H9 (cell line): ENCODE data around the gene ALG12. TPM values are rescaled to one million over a fixed set of nuclear protein-coding genes. Genes with fewer than 3 reads are reported as not detected.
A peak's percentile ranks its signal among the peaks of the same experiment; 100 is the strongest.

Experiments used
- DNase-seq: peaks from one replicate; pipeline ENCODE4 v3.0.0-alpha.2; 2017
- H2AFZ ChIP-seq: one replicate; pipeline ENCODE4 v1.6.1; 2013; ENCODE audit warnings: mild to moderate bottlenecking, low read length, control low read depth, moderate library complexity
- H2AK5ac ChIP-seq: 2 replicates; pipeline ENCODE4 v1.6.1; 2013; ENCODE audit warnings: low read length, control low read depth, mixed read lengths; ENCODE audit not compliant: insufficient read length
- H2BK120ac ChIP-seq: one replicate; pipeline ENCODE4 v1.6.1; 2013; ENCODE audit warnings: low read depth, mild to moderate bottlenecking, low read length, control low read depth, inconsistent platforms; ENCODE audit not compliant: poor library complexity, severe bottlenecking
- H2BK12ac ChIP-seq: 2 replicates; pipeline ENCODE4 v1.6.1; 2013; ENCODE audit warnings: low read length, control low read depth, mixed read lengths, low read depth; ENCODE audit not compliant: insufficient read length
- H2BK15ac ChIP-seq: 2 replicates; pipeline ENCODE4 v1.6.1; 2013; ENCODE audit warnings: low read depth, low read length, control low read depth
- H2BK20ac ChIP-seq: one replicate; pipeline ENCODE4 v1.6.1; 2013; ENCODE audit warnings: low read depth, mild to moderate bottlenecking, low read length, control low read depth, inconsistent platforms; ENCODE audit not compliant: poor library complexity, severe bottlenecking
- H2BK5ac ChIP-seq: 2 replicates; pipeline ENCODE4 v1.6.1; 2013; ENCODE audit warnings: low read length, control low read depth, mixed read lengths; ENCODE audit not compliant: insufficient read length
- H3K14ac ChIP-seq: 2 replicates; pipeline ENCODE4 v1.6.1; 2013; ENCODE audit warnings: low read length, control low read depth; ENCODE audit not compliant: insufficient read depth
- H3K18ac ChIP-seq: 2 replicates; pipeline ENCODE4 v1.6.1; 2013; ENCODE audit warnings: low read depth, mild to moderate bottlenecking, mixed read lengths, low read length, control low read depth; ENCODE audit not compliant: insufficient read length
- H3K23ac ChIP-seq: 2 replicates; pipeline ENCODE4 v1.6.1; 2013; ENCODE audit warnings: low read length, control low read depth, mixed read lengths, low read depth; ENCODE audit not compliant: insufficient read length
- H3K23me2 ChIP-seq: 2 replicates; pipeline ENCODE4 v1.6.1; 2013; ENCODE audit warnings: low read depth, mild to moderate bottlenecking, mixed read lengths, low read length, control low read depth; ENCODE audit not compliant: insufficient read length, poor library complexity, severe bottlenecking
- H3K27ac ChIP-seq: 2 replicates; pipeline ENCODE4 v1.5.1; 2013; ENCODE audit warnings: low read length, control low read depth, mixed read lengths, low read depth; ENCODE audit not compliant: insufficient read length
- H3K27me3 ChIP-seq: 2 replicates; pipeline ENCODE4 v1.6.1; 2013; ENCODE audit warnings: low read length, control low read depth, inconsistent platforms; ENCODE audit not compliant: insufficient read depth
- H3K4ac ChIP-seq: 2 replicates; pipeline ENCODE4 v1.6.1; 2013; ENCODE audit warnings: low read depth, mild to moderate bottlenecking, control low read depth, inconsistent platforms, low read length, moderate library complexity
- H3K4me1 ChIP-seq: 2 replicates; pipeline ENCODE4 v1.6.1; 2013; ENCODE audit warnings: low read length, control low read depth, inconsistent platforms; ENCODE audit not compliant: insufficient read depth
- H3K4me2 ChIP-seq: 2 replicates; pipeline ENCODE4 v1.6.1; 2013; ENCODE audit warnings: low read length, control low read depth, mixed read lengths; ENCODE audit not compliant: insufficient read length, insufficient read depth
- H3K56ac ChIP-seq: 2 replicates; pipeline ENCODE4 v1.6.1; 2013; ENCODE audit warnings: low read depth, mild to moderate bottlenecking, mixed read lengths, low read length, control low read depth; ENCODE audit not compliant: insufficient read length
- H3K79me1 ChIP-seq: 2 replicates; pipeline ENCODE4 v1.6.1; 2013; ENCODE audit warnings: low read depth, mild to moderate bottlenecking, moderate library complexity, low read length, control low read depth, inconsistent platforms; ENCODE audit not compliant: insufficient read depth, poor library complexity, severe bottlenecking
- H3K79me2 ChIP-seq: 2 replicates; pipeline ENCODE4 v1.6.1; 2013; ENCODE audit warnings: low read length, control low read depth, inconsistent platforms; ENCODE audit not compliant: insufficient read depth
- H3K9ac ChIP-seq: 2 replicates; pipeline ENCODE4 v1.6.1; 2013; ENCODE audit warnings: low read length, control low read depth, mixed read lengths; ENCODE audit not compliant: insufficient read length; ENCODE audit errors: extremely low read depth
- H3K9me3 ChIP-seq: one replicate; pipeline ENCODE4 v1.6.1; 2013; ENCODE audit warnings: low read depth, low read length, inconsistent platforms; ENCODE audit not compliant: control insufficient read depth
- H3T11ph ChIP-seq: one replicate; pipeline ENCODE4 v1.6.1; 2013; ENCODE audit warnings: mild to moderate bottlenecking, low read length, control low read depth, inconsistent platforms
- H4K20me1 ChIP-seq: one replicate; pipeline ENCODE4 v1.6.1; 2013; ENCODE audit not compliant: control insufficient read depth, insufficient read length, insufficient read depth
- H4K5ac ChIP-seq: 2 replicates; pipeline ENCODE4 v1.6.1; 2013; ENCODE audit warnings: low read depth, mild to moderate bottlenecking, mixed read lengths, low read length, control low read depth; ENCODE audit not compliant: insufficient read length
- H4K8ac ChIP-seq: replicated peaks from 2 replicates; pipeline ENCODE4 v1.6.1; 2013; ENCODE audit warnings: low read length, control low read depth, mixed read lengths, low read depth; ENCODE audit not compliant: insufficient read length
- H4K91ac ChIP-seq: 2 replicates; pipeline ENCODE4 v1.6.1; 2013; ENCODE audit warnings: low read depth, mild to moderate bottlenecking, moderate library complexity, mixed read lengths, low read length, control low read depth; ENCODE audit not compliant: insufficient read length
- H3K27ac Mint-ChIP-seq, 3 experiments: 2 replicates in 2 of 3; 3 replicates in 1 of 3; pipeline ENCODE4 v1.8.0; 2020 to 2021; ENCODE audit warnings: mixed read lengths in 3 of 3, mild to moderate bottlenecking in 1 of 3, moderate library complexity in 1 of 3
- H3K27me3 Mint-ChIP-seq: 2 replicates; pipeline ENCODE4 v1.8.0; 2021; ENCODE audit warnings: low read depth, mild to moderate bottlenecking, moderate library complexity, mixed read lengths
- H3K36me3 Mint-ChIP-seq, 3 experiments: 2 replicates in 2 of 3; 3 replicates in 1 of 3; pipeline ENCODE4 v1.8.0; 2020 to 2021; ENCODE audit warnings: low read depth in 3 of 3, mixed read lengths in 3 of 3; ENCODE audit not compliant: insufficient read depth in 1 of 3
- H3K4me1 Mint-ChIP-seq, 2 experiments: 2 replicates each; pipeline ENCODE4 v1.8.0; 2020; ENCODE audit warnings: mixed read lengths in 2 of 2
- H3K4me3 Mint-ChIP-seq, 2 experiments: 2 replicates in 1 of 2; 3 replicates in 1 of 2; pipeline ENCODE4 v1.8.0; 2020 to 2021; ENCODE audit warnings: mild to moderate bottlenecking in 2 of 2, mixed read lengths in 2 of 2, moderate library complexity in 1 of 2
- H3K9me3 Mint-ChIP-seq, 2 experiments: 2 replicates in 1 of 2; 3 replicates in 1 of 2; pipeline ENCODE4 v1.8.0; 2020; ENCODE audit warnings: mild to moderate bottlenecking in 2 of 2, mixed read lengths in 2 of 2, moderate library complexity in 1 of 2
- WGBS: extraction: QIAGEN DNeasy Blood & Tissue Kit; methylation state at CpG from one replicate; pipeline ENCODE4 v1.1.7; 2013; ENCODE audit warnings: missing lambda C conversion rate, low lambda C conversion rate, mixed read lengths; ENCODE audit not compliant: insufficient read length; ENCODE audit errors: extremely low coverage; 5-methylcytosine and 5-hydroxymethylcytosine counted together
- total RNA-seq: library from RNA; stranded (reverse); gene quantifications from 2 replicates; pipeline ENCODE4 v1.2.1, GENCODE V29; 2021
- TF ChIP-seq, protein P1 (sequence below): fragments of 200-600 bp; sonication (generic); conservative IDR thresholded peaks from 3 replicates; pipeline ENCODE4 v1.8.0; 2021; ENCODE audit warnings: antibody characterized with exemption, mild to moderate bottlenecking

Gene ALG12
- total RNA-seq, 1 experiment from 2014 or later = 19.2 TPM

DNA sequence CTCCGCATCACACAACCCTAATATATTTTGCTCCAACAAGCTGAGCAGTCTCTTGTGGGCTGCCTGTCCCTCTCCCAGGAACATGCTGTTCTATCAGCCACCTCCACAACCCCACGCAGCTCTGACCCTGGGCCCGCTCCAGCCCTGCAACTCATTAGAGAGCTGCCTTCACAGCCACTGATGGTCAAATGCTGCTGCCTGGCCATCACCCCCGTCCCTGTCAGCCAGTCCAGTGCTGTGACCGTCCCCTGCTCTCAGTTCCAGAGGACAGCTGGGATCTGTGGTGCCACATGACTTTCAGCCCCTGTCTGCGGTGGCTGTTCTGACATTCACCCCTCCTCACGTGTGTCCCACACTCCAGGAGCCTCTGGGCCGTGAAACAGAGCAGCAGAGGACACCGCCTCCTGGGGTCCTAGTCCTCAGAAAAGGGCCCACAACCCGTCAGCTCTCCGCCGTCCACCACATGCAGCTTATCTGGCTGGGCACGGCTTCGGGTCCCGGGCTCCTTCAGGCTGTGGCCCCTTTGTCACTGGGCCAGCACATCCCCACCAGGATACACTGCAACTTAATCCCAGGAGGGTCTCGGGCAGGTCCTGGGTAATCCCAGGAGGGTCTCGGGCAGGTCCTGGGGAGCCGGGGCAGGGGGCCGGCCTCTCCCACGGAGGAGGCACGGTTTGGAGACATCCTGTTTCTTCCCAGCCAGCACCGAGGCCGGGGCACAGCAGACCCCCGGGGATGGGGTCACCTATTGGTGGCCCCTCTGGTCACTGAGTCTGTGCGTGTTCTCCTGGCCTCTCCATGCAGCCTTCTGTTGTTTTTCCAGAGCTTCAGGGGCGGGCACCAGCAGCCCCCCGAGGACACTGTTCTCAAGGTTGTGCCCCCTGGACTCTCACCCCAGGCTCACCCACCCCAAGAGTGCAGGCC is 15.3 kb upstream of the ALG12 start:
- Histone ChIP-seq H3K27ac (no peak overlapping the region), H3K4ac (no peak overlapping the region), H3K4me1 (peaks cover 2% of the 10 kb centered on the region; the same call in 1 of the 2 replicates), H3K4me2 (no peak overlapping the region), H3K9ac (no peak overlapping the region), H2BK120ac (no peak overlapping the region), H3K56ac (no peak overlapping the region), H4K91ac (no peak overlapping the region), H3T11ph (no peak overlapping the region), H2AFZ (no peak overlapping the region), H2BK12ac (no peak overlapping the region), H3K9me3 (no peaks in the 10 kb centered on the region), H4K5ac (no peak overlapping the region), H4K20me1 (no peaks in the 10 kb centered on the region), H3K27me3 (no peaks in the 10 kb centered on the region; the same call in 1 of the 2 replicates), H4K8ac (no peak overlapping the region), H3K79me1 (no peaks in the 10 kb centered on the region), H3K23me2 (peaks cover 9% of the 10 kb centered on the region), H3K14ac (no peak overlapping the region), H2AK5ac (no peak overlapping the region), H2BK5ac (no peak overlapping the region), H2BK15ac (no peak overlapping the region), H3K18ac (no peak overlapping the region), H3K79me2 (no peaks in the 10 kb centered on the region), H3K23ac (no peak overlapping the region), H2BK20ac (no peak overlapping the region)
- WGBS = no CpG with 5 or more reads among the region's 27 CpGs
- H3K36me3 Mint-ChIP-seq = no peaks in the 10 kb centered on the region
- H3K4me3 Mint-ChIP-seq = peak overlapping the region in 1 of 2 experiments; percentile 10; a peak in 2 of 5 replicates
- DNase-seq = no peak
- peaks cover 25% of the 10 kb centered on the region for H3K27me3 Mint-ChIP-seq
- H3K4me1 Mint-ChIP-seq = peaks cover 9 to 10% of the 10 kb centered on the region in 2 experiments
- TF ChIP-seq, protein P1, sequence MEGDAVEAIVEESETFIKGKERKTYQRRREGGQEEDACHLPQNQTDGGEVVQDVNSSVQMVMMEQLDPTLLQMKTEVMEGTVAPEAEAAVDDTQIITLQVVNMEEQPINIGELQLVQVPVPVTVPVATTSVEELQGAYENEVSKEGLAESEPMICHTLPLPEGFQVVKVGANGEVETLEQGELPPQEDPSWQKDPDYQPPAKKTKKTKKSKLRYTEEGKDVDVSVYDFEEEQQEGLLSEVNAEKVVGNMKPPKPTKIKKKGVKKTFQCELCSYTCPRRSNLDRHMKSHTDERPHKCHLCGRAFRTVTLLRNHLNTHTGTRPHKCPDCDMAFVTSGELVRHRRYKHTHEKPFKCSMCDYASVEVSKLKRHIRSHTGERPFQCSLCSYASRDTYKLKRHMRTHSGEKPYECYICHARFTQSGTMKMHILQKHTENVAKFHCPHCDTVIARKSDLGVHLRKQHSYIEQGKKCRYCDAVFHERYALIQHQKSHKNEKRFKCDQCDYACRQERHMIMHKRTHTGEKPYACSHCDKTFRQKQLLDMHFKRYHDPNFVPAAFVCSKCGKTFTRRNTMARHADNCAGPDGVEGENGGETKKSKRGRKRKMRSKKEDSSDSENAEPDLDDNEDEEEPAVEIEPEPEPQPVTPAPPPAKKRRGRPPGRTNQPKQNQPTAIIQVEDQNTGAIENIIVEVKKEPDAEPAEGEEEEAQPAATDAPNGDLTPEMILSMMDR = no peak
- H3K27ac Mint-ChIP-seq = peak overlapping the region in 1 of 3 experiments; percentile 77; a peak in 2 of 7 replicates
- H3K9me3 Mint-ChIP-seq = no peaks in the 10 kb centered on the region
